ENCODE results near the gene PRDX5. TPM values are rescaled to one million over a fixed set of nuclear protein-coding genes. Genes with fewer than 3 reads are reported as not detected.

The PRDX5 gene
- total and polyA plus RNA-seq, 4 donors: 66.8 to 201 (median 135) TPM

GRCh38 chr11:64320556-64320955, 2.6 kb downstream of the PRDX5 start:
- no peak for TF ChIP-seq SP1 (IDR thresholded peaks at IDR 0.05)
- no peak for TF ChIP-seq ZBTB33 (IDR thresholded peaks at IDR 0.05)
- Histone ChIP-seq H3K9me3 (ENCODE audit: control insufficient read depth in 4 of 4, low read length in 3 of 4) (no peaks in the 10 kb centered on the region), H3K4me3 (ENCODE audit: low read depth in 1 of 3, low read length in 3 of 3) (no peak overlapping the region), H3K9ac (ENCODE audit: low read depth in 1 of 2, low read length in 2 of 2) (no peak overlapping the region), H3K36me3 (ENCODE audit: control insufficient read depth in 4 of 4, insufficient read depth in 3 of 4, low read depth in 1 of 4, low read length in 3 of 4) (peaks cover 0 to 23% (median 5%) of the 10 kb centered on the region in 4 donors), H3K4me1 (ENCODE audit: control insufficient read depth in 4 of 4, insufficient read depth in 4 of 4, low read length in 3 of 4) (peaks cover 5 to 22% (median 18%) of the 10 kb centered on the region in 4 donors), H3K27me3 (ENCODE audit: control insufficient read depth in 4 of 4, insufficient read depth in 4 of 4, low read length in 3 of 4) (no peaks in the 10 kb centered on the region), H3K27ac (ENCODE audit: low read depth in 1 of 2, low read length in 2 of 2) (no peak overlapping the region)
- no peak for DNase-seq (ENCODE audit: low spot score)
- 91% methylated on average over 7 of the region's 7 CpGs for WGBS

GRCh38 chr11:64321026-64321425, 3.1 kb downstream of the PRDX5 start:
- no peak for TF ChIP-seq SP1 (IDR thresholded peaks at IDR 0.05)
- no peak for TF ChIP-seq HNF4G (IDR thresholded peaks at IDR 0.05)
- no peak for TF ChIP-seq ATF3 (IDR thresholded peaks at IDR 0.05)
- TF ChIP-seq RAD21 (IDR thresholded peaks at IDR 0.05): no peak
- TF ChIP-seq NR2F2 (IDR thresholded peaks at IDR 0.05): no peak
- no peak for TF ChIP-seq FOXA2 (IDR thresholded peaks at IDR 0.05)
- no peak for TF ChIP-seq CTCF (IDR thresholded peaks at IDR 0.05; ENCODE audit: low read depth, low read length, missing input control)
- no peak for TF ChIP-seq HNF4A (conservative IDR thresholded peaks at IDR 0.05)
- no peak for TF ChIP-seq REST (IDR thresholded peaks at IDR 0.05)
- TF ChIP-seq MAX (IDR thresholded peaks at IDR 0.05): no peak
- Histone ChIP-seq H3K27ac (ENCODE audit: low read depth in 1 of 2, low read length in 2 of 2) (no peak overlapping the region), H3K36me3 (ENCODE audit: control insufficient read depth in 4 of 4, insufficient read depth in 3 of 4, low read depth in 1 of 4, low read length in 3 of 4) (peaks cover 0 to 22% (median 5%) of the 10 kb centered on the region in 4 donors), H3K9me3 (ENCODE audit: control insufficient read depth in 4 of 4, low read length in 3 of 4) (no peaks in the 10 kb centered on the region), H3K4me1 (ENCODE audit: control insufficient read depth in 4 of 4, insufficient read depth in 4 of 4, low read length in 3 of 4) (peaks cover 5 to 17% (median 15%) of the 10 kb centered on the region in 4 donors), H3K27me3 (ENCODE audit: control insufficient read depth in 4 of 4, insufficient read depth in 4 of 4, low read length in 3 of 4) (no peaks in the 10 kb centered on the region), H3K9ac (ENCODE audit: low read depth in 1 of 2, low read length in 2 of 2) (no peak overlapping the region), H3K4me3 (ENCODE audit: low read depth in 1 of 3, low read length in 3 of 3) (no peak overlapping the region)
- DNase-seq (ENCODE audit: low spot score): no peak
- 85% methylated on average over 5 of the region's 5 CpGs for WGBS
